IMR-90 (cell line): ENCODE results near the gene LRRC8E. TPM values are rescaled to one million over a fixed set of nuclear protein-coding genes. Genes with fewer than 3 reads are reported as not detected.

Experiments
- ATAC-seq: fragments of 200-7000 bp; cut with Tn5 transposase; 2 replicates; pipeline ENCODE4 v1.9.1; 2020; ENCODE audit warnings: low read depth, mild to moderate bottlenecking, moderate library complexity
- BruUV-seq: library from RNA; stranded (reverse); fragments of 400-500 nt; replicated peaks from 2 replicates; lab custom pipeline; 2021; lab: Mats Ljungman, UMichigan
- CTCF ChIA-PET: fragments of 300-600 bp; formaldehyde crosslinking; extraction: SDS; loops from one replicate; lab custom pipeline; 2021; ENCODE audit warnings: antibody characterized with exemption; lab: Yijun Ruan, JAX
- POLR2A ChIA-PET: fragments of 300-600 bp; sonication (Branson Sonifier 250); formaldehyde crosslinking; loops from one replicate; lab custom pipeline; 2022; ENCODE audit warnings: antibody characterized with exemption; ENCODE audit not compliant: unreplicated experiment; lab: Charles Lee
- DNase-seq: peaks from one replicate; pipeline ENCODE4 v3.0.0; 2013
- H2AFZ ChIP-seq: replicated peaks from 2 replicates; pipeline ENCODE3; 2013; ENCODE audit warnings: low read length, mild to moderate bottlenecking; ENCODE audit not compliant: poor library complexity
- H2AK5ac ChIP-seq: 2 replicates; pipeline ENCODE4 v1.6.1; 2013; ENCODE audit warnings: low read depth, low read length, inconsistent platforms
- H2AK9ac ChIP-seq: replicated peaks from 2 replicates; pipeline ENCODE3; 2013; ENCODE audit warnings: mild to moderate bottlenecking, low read depth, low read length, moderate library complexity; ENCODE audit not compliant: poor library complexity
- H2BK120ac ChIP-seq: 2 replicates; pipeline ENCODE4 v1.6.1; 2013; ENCODE audit warnings: low read depth, low read length, inconsistent platforms
- H2BK15ac ChIP-seq: 3 replicates; pipeline ENCODE4 v1.6.1; 2013; ENCODE audit warnings: low read depth, low read length, inconsistent platforms
- H2BK20ac ChIP-seq: 2 replicates; pipeline ENCODE4 v1.6.1; 2013; ENCODE audit warnings: low read depth, mild to moderate bottlenecking, inconsistent platforms, low read length, moderate library complexity
- H2BK5ac ChIP-seq: 2 replicates; pipeline ENCODE4 v1.6.1; 2013; ENCODE audit warnings: mild to moderate bottlenecking, low read depth, low read length, inconsistent platforms; ENCODE audit not compliant: poor library complexity, severe bottlenecking
- H3K14ac ChIP-seq: replicated peaks from 2 replicates; pipeline ENCODE4 v1.6.1; 2013; ENCODE audit warnings: low read depth, low read length, inconsistent platforms
- H3K18ac ChIP-seq: 2 replicates; pipeline ENCODE4 v1.6.1; 2013; ENCODE audit warnings: low read depth, low read length, control low read depth
- H3K23ac ChIP-seq: 2 replicates; pipeline ENCODE4 v1.6.1; 2013; ENCODE audit warnings: low read depth, low read length, inconsistent platforms
- H3K27ac ChIP-seq: 2 replicates; pipeline ENCODE4 v1.5.1; 2013; ENCODE audit warnings: mild to moderate bottlenecking, control low read depth, low read length; ENCODE audit not compliant: insufficient read depth
- H3K27me3 ChIP-seq: 2 replicates; pipeline ENCODE4 v1.6.1; 2013; ENCODE audit warnings: low read length; ENCODE audit not compliant: control insufficient read depth, insufficient read depth
- H3K36me3 ChIP-seq: 2 replicates; pipeline ENCODE4 v1.6.1; 2013; ENCODE audit warnings: low read length, mixed read lengths; ENCODE audit not compliant: control insufficient read depth, insufficient read depth
- H3K4ac ChIP-seq: 2 replicates; pipeline ENCODE4 v1.6.1; 2013; ENCODE audit warnings: low read depth, low read length, inconsistent platforms
- H3K4me1 ChIP-seq: 2 replicates; pipeline ENCODE4 v1.6.1; 2013; ENCODE audit warnings: low read length, mixed read lengths; ENCODE audit not compliant: control insufficient read depth, insufficient read depth
- H3K4me2 ChIP-seq: 2 replicates; pipeline ENCODE4 v1.6.1; 2013; ENCODE audit warnings: low read depth, mild to moderate bottlenecking, control low read depth, low read length, moderate library complexity
- H3K4me3 ChIP-seq: 2 replicates; pipeline ENCODE4 v1.5.1; 2013; ENCODE audit warnings: low read depth, mild to moderate bottlenecking, control low read depth, low read length, moderate library complexity; ENCODE audit not compliant: insufficient read depth
- H3K56ac ChIP-seq: 2 replicates; pipeline ENCODE4 v1.6.1; 2013; ENCODE audit warnings: low read length, inconsistent platforms; ENCODE audit not compliant: insufficient read depth; ENCODE audit errors: extremely low read depth
- H3K79me1 ChIP-seq, 2 experiments: 2 replicates each; pipeline ENCODE4 v1.6.1; 2013; ENCODE audit warnings: low read length in 2 of 2, inconsistent platforms in 1 of 2, low read depth in 1 of 2
- H3K9ac ChIP-seq: 2 replicates; pipeline ENCODE4 v1.6.1; 2013; ENCODE audit warnings: low read depth, low read length, control low read depth
- H3K9me1 ChIP-seq: 2 replicates; pipeline ENCODE4 v1.6.1; 2013; ENCODE audit warnings: low read length, inconsistent platforms; ENCODE audit not compliant: insufficient read depth
- H3K9me3 ChIP-seq: 2 replicates; pipeline ENCODE4 v1.6.1; 2013; ENCODE audit warnings: low read length; ENCODE audit not compliant: control insufficient read depth, insufficient read depth
- H4K20me1 ChIP-seq: 2 replicates; pipeline ENCODE4 v1.6.1; 2013; ENCODE audit warnings: low read length, inconsistent platforms; ENCODE audit not compliant: insufficient read depth
- H4K5ac ChIP-seq: 2 replicates; pipeline ENCODE4 v1.6.1; 2013; ENCODE audit warnings: mild to moderate bottlenecking, low read depth, low read length, control low read depth
- H4K8ac ChIP-seq, 2 experiments: 2 replicates each; pipeline ENCODE4 v1.6.1; 2013; ENCODE audit warnings: low read depth in 2 of 2, low read length in 2 of 2, control low read depth in 1 of 2, inconsistent platforms in 1 of 2
- H4K91ac ChIP-seq: 2 replicates; pipeline ENCODE4 v1.6.1; 2013; ENCODE audit warnings: low read depth, low read length, inconsistent platforms; ENCODE audit not compliant: insufficient read depth
- BHLHE40 ChIP-seq: fragments of 150-350 bp; IDR thresholded peaks from 2 replicates; pipeline ENCODE4 v1.6.1; 2016; ENCODE audit warnings: mild to moderate bottlenecking, low read depth, low read length
- CHD1 ChIP-seq: IDR thresholded peaks from 2 replicates; pipeline ENCODE4 v1.6.1; 2012; ENCODE audit warnings: low read depth, low read length, improper control_type of control experiment
- ELK1 ChIP-seq: fragments of 150-350 bp; IDR thresholded peaks from 2 replicates; pipeline ENCODE4 v1.6.1; 2016; ENCODE audit warnings: low read depth, mild to moderate bottlenecking, low read length, moderate library complexity, borderline replicate concordance
- FOS ChIP-seq: fragments of 150-350 bp; IDR thresholded peaks from 2 replicates; pipeline ENCODE4 v1.6.1; 2016; ENCODE audit warnings: low read depth, low read length
- MAZ ChIP-seq: IDR thresholded peaks from 2 replicates; pipeline ENCODE4 v1.6.1; 2012; ENCODE audit warnings: low read depth, mild to moderate bottlenecking, low read length, improper control_type of control experiment, moderate library complexity, borderline replicate concordance
- NFE2L2 ChIP-seq: fragments of 150-350 bp; IDR thresholded peaks from 2 replicates; pipeline ENCODE4 v1.6.1; 2016; ENCODE audit warnings: low read depth, mild to moderate bottlenecking, low read length
- POLR2A ChIP-seq: IDR thresholded peaks from 2 replicates; pipeline ENCODE4 v1.6.1; 2012; ENCODE audit warnings: mild to moderate bottlenecking, low read depth, low read length
- RAD21 ChIP-seq: IDR thresholded peaks from 2 replicates; pipeline ENCODE4 v1.6.1; 2012; ENCODE audit warnings: low read length, improper control_type of control experiment
- RCOR1 ChIP-seq: IDR thresholded peaks from 2 replicates; pipeline ENCODE4 v1.6.1; 2012; ENCODE audit warnings: mild to moderate bottlenecking, low read length, improper control_type of control experiment; ENCODE audit not compliant: insufficient replicate concordance
- RFX5 ChIP-seq: IDR thresholded peaks from 2 replicates; pipeline ENCODE4 v1.8.0; 2012; ENCODE audit warnings: low read depth, mild to moderate bottlenecking, low read length, moderate library complexity
- SMC3 ChIP-seq: fragments of 150-350 bp; IDR thresholded peaks from 2 replicates; pipeline ENCODE4 v1.6.1; 2016; ENCODE audit warnings: low read depth, mild to moderate bottlenecking, antibody characterized with exemption, low read length, moderate library complexity
- WGBS, 2 experiments: methylation state at CpG; one replicate each; pipeline versions ENCODE4 v1.1.5 to v1.1.7; 2013; ENCODE audit warnings: missing lambda C conversion rate in 2 of 2; ENCODE audit not compliant: insufficient read length in 1 of 2; ENCODE audit errors: extremely low coverage in 2 of 2; 5-methylcytosine and 5-hydroxymethylcytosine counted together
- dilution Hi-C: fragments of 300-500 bp; cut with HindIII; formaldehyde crosslinking; loops from one replicate; pipeline ENCODE4 v1.14.3; 2018; ENCODE audit warnings: low sequenced_read_pairs; ENCODE audit not compliant: unreplicated experiment
- in situ Hi-C: fragments of 300-500 bp; cut with MboI; formaldehyde crosslinking; loops from 3 replicates; pipeline ENCODE4 v1.14.3; 2019; ENCODE audit warnings: low sequenced_read_pairs, inconsistent platforms, mixed read lengths
- intact Hi-C: fragments of 100-400 bp; cut with micrococcal nuclease; formaldehyde crosslinking; loops from 2 replicates; pipeline ENCODE4 v1.10.0; 2022
- polyA plus RNA-seq, 3 experiments: library from polyadenylated mRNA; depleted of rRNA; stranded (reverse); fragments of >200 nt; gene quantifications; 2 replicates each; pipeline ENCODE4 v1.2.3, GENCODE V29; 2012; ENCODE audit warnings: low replicate concordance in 1 of 3
- total RNA-seq: library from RNA; depleted of rRNA; stranded (reverse); fragments of >200 nt; gene quantifications from 2 replicates; pipeline ENCODE4 v1.2.3, GENCODE V29; 2012
- TF ChIP-seq, protein P1 (sequence below): fragments of 150-350 bp; IDR thresholded peaks from 2 replicates; pipeline ENCODE4 v1.6.1; 2017; ENCODE audit warnings: mild to moderate bottlenecking, antibody characterized with exemption, low read length, low read depth

The LRRC8E gene
- total and polyA plus RNA-seq, 2 of the 4 experiments (the other 2 are of a cell fraction), result 6.4 to 7.2 TPM

GRCh38 chr19:7870571-7871436 lies 17.5 kb upstream of the LRRC8E start (continued):
- TF ChIP-seq RFX5, result no peak

DNA sequence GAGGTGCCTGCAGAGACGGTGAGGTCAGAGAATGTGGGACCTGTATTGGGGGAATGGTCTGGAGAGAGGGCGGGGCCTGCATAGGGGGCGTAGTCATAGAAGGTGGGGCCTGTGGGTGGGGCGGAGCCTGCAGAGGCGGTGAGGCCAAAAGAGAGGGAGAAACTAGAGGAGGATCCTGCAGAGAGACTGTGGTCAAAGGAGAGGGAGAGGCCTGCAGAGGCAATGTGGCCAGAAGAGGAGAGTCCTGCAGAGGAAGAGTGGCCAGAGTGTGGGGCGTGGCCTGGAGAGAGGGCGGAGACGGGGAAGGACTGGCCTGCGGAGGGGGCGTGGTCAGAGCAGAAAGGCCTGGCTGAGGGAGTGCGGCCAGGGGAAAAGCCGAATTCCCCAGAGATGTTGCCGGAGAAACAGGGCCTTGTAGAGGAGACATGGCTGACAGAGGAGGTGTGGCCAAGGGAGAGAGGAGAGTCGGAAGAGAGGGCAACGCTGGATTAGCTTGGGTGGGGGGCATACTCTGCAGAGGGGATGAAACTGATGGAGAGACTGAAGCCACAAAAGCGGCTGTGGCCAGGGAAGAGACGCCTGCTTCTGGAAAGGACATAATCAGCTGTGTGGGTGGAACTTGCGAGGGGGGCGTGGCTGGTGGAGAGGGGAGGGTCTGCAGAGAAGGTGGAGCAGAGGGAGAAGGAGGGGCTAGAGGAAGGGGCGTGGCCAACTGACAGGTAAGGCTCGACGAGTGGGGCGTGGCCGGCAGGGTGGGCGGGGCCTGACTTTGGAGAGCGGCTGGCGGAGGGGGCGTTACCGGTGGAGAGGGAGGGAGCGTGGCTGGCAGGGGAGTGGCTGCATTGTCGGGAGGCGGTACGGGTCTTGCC lies 16.6 kb upstream of the LRRC8E start:
- ChIA-PET POLR2A (no interaction called here), CTCF (no interaction called here)
- dilution Hi-C loops (no loop called here), in situ Hi-C loops (no loop called here), intact Hi-C loops (no loop called here)
- Histone ChIP-seq H3K36me3 (no peaks in the 10 kb centered on the region), H3K56ac (no peak overlapping the region), H3K23ac (no peak overlapping the region), H3K9me3 (no peaks in the 10 kb centered on the region), H3K79me1 (no peaks in the 10 kb centered on the region), H3K14ac (no peak overlapping the region; the same call in 1 of the 2 replicates), H3K4me1 (peaks cover 16% of the 10 kb centered on the region), H2AK9ac (peak overlapping the region; percentile 34), H4K8ac (peak overlapping the region in 1 of 2 experiments; percentile 83; a peak in 1 of 4 replicates), H3K4ac (0 out of 2 replicates have a peak overlapping the region, but pooled peaks have one; percentile 19), H2BK120ac (peak overlapping the region; percentile 60; the same call in 1 of the 2 replicates), H3K9me1 (no peaks in the 10 kb centered on the region), H2BK5ac (no peak overlapping the region), H3K9ac (0 out of 2 replicates have a peak overlapping the region, but pooled peaks have one; percentile 24), H2BK15ac (no peak overlapping the region), H4K5ac (no peak overlapping the region), H4K20me1 (peaks cover 8% of the 10 kb centered on the region), H2BK20ac (no peak overlapping the region), H3K27me3 (peaks cover 36% of the 10 kb centered on the region), H3K4me3 (peak overlapping the region; percentile 30), H4K91ac (0 out of 2 replicates have a peak overlapping the region, but pooled peaks have one; percentile 42), H3K27ac (peak overlapping the region; percentile 38; the same call in 1 of the 2 replicates), H2AFZ (peak overlapping the region; percentile 95), H2AK5ac (no peak overlapping the region), H3K4me2 (peak overlapping the region; percentile 57), H3K18ac (no peak overlapping the region)
- WGBS, 2 experiments, result 13% methylated on average over 21 of the region's 33 CpGs; no CpG with 5 or more reads in 1 of the 2 experiments
- DNase-seq (peak; percentile 85), ATAC-seq (peak; percentile 75)
- BruUV-seq, result no TSS peak
- no peak for TF ChIP-seq MAZ
- no peak for TF ChIP-seq ELK1
- TF ChIP-seq CHD1, result no peak
- TF ChIP-seq, protein P1, sequence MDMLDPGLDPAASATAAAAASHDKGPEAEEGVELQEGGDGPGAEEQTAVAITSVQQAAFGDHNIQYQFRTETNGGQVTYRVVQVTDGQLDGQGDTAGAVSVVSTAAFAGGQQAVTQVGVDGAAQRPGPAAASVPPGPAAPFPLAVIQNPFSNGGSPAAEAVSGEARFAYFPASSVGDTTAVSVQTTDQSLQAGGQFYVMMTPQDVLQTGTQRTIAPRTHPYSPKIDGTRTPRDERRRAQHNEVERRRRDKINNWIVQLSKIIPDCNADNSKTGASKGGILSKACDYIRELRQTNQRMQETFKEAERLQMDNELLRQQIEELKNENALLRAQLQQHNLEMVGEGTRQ, result no peak
- no peak for TF ChIP-seq SMC3
- no peak for TF ChIP-seq BHLHE40
- no peak for TF ChIP-seq NFE2L2
- no peak for TF ChIP-seq POLR2A
- no peak for TF ChIP-seq RCOR1
- no peak; the same call in 1 of the 2 replicates for TF ChIP-seq RAD21
- no peak for TF ChIP-seq FOS
